ENCODE results near the gene FAM81B.
"Not testable (repeated sequence)": the region's sequence is repeated elsewhere in the genome, so short reads cannot be mapped to it uniquely, and the experiment has no call there.

- TF ChIP-seq, protein P1, sequence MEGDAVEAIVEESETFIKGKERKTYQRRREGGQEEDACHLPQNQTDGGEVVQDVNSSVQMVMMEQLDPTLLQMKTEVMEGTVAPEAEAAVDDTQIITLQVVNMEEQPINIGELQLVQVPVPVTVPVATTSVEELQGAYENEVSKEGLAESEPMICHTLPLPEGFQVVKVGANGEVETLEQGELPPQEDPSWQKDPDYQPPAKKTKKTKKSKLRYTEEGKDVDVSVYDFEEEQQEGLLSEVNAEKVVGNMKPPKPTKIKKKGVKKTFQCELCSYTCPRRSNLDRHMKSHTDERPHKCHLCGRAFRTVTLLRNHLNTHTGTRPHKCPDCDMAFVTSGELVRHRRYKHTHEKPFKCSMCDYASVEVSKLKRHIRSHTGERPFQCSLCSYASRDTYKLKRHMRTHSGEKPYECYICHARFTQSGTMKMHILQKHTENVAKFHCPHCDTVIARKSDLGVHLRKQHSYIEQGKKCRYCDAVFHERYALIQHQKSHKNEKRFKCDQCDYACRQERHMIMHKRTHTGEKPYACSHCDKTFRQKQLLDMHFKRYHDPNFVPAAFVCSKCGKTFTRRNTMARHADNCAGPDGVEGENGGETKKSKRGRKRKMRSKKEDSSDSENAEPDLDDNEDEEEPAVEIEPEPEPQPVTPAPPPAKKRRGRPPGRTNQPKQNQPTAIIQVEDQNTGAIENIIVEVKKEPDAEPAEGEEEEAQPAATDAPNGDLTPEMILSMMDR (IDR thresholded peaks at IDR 0.05; ENCODE audit: insufficient read depth, low read length, poor library complexity, severe bottlenecking), result not testable (repeated sequence)
- TF ChIP-seq EZH2phosphoT487 (conservative IDR thresholded peaks at IDR 0.05; ENCODE audit: low read length), result not testable (repeated sequence)
Measured at GRCh38 chr5:95341444-95341843, 49.7 kb upstream of the FAM81B start.
